GM18868 (cell line): ENCODE measurements around the gene PLEKHJ1.

Experiments
- ATAC-seq: cut with Tn5 transposase; IDR thresholded peaks from one replicate; pipeline ENCODE4 v1.9.1; 2021; ENCODE audit warnings: mild to moderate bottlenecking, moderate library complexity; ENCODE audit not compliant: unreplicated experiment

The PLEKHJ1 gene

DNA sequence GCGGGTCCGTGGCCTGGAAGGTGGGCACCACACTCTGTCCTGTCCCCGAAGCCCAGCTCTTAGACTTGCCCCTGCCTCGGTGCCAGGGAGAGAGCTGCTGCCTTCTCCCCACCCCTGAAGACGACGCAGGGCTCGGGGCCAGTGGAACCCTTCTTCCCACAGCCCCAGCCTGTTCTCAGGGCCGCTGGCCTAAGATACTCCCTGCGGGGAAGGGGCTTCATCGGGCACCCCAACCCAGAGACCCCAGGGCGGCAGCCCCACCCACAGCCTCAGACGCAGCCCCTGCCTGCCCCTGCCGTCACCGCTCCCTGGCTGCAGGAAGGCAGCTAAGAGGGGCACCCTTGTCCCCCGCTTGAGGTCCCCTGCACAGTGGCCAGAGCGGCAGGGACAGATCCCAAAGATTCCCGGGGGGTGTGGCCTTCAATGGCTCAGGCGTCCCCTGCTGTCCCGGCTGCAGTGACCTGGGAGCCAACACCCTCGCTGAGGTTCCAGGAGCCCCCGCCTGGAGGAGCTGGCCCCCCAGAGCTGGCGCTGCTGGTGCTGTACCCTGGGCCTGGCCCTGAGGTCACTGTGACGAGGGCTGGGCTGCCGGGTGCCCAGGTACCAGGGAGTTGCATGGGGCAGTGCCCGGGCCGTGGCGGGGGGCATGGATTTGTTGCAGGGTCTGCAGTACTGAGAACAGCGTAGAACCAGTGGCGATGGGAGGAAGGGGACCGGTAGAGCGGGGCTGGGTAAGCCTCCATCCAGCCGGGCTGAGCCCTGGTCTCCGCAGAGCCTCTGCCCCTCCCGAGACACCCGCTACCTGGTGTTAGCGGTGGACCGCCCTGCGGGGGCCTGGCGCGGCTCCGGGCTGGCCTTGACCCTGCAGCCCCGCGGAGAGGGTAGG, 14.0 kb upstream of the PLEKHJ1 start:
- no peak for ATAC-seq

- no peak for ATAC-seq
These were observed 13.1 kb upstream of the PLEKHJ1 start, which contains the start of gene AMH for GRCh38 chr19:2249010-2249866. Gene AMH, plus strand, starts transcription at chr19:2249323. Its CDS starts 10 bp downstream, at chr19:2249333.

DNA sequence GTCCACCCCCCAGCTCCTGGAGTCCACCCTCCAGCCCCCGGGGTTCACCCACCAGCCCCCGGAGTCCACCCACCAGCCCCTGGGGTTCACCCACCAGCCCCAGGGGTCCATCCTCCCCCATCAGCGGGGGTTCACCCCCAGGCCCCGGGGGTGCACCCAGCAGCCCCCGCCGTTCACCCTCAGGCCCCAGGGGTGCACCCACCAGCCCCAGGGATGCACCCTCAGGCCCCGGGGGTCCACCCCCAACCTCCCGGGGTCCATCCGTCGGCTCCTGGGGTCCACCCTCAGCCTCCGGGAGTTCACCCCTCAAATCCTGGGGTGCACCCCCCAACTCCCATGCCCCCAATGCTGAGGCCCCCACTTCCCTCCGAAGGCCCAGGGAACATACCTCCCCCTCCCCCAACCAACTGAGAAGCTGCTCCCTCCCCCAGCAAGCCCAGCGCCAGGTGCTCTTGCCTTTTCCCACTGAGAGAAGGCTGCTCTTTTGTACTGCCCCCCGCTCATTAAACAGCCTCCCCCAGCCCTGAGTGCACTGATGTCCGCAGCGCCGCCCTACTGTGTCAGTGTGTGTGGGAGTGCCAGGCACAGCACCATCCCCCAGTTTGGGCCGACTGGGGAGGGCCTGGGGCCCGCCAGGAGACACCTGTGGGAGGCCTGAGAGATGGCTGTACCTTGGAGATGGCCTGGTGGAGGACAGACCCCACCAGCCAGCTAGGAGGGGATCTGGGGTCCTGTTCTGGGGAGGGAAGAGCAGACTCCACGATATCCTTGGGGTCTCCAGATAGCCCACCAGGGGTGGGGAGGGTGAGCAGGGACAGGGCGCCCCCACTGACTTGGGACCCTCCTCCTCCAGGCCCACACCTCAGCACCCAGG, 12.2 kb upstream of the PLEKHJ1 start:
- no peak for ATAC-seq

- no peak for ATAC-seq
These were observed 11.4 kb upstream of the PLEKHJ1 start for GRCh38 chr19:2247433-2248101.

DNA sequence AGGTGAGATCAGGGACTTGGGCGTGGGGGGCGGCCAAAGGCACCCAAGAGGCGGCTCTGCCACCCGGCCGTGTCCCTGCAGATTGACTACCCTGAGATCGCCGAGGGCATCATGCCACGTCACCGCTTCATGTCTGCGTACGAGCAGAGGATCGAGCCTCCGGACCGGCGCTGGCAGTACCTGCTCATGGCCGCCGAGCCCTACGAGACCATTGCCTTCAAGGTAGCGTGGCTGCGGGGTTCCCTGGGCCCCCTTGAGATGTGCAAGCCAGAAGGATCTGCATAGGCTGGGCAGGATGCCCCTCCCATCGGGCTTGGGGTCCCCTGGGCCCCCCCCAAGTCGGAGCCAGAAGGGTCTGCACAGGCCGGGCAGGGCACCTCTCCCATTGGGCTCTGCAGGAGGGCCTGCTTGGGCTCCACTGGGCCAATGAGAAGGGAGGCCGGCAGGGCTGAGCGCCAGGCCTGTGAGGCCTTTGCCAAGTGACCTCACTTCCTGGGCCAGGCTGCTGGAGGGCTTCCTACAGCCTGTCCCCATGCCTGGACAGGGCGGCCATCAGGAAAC, 10.8 kb upstream of the PLEKHJ1 start:
- ATAC-seq, result no peak

- no peak for ATAC-seq
These were observed 10.0 kb upstream of the PLEKHJ1 start for GRCh38 chr19:2246014-2246620.

DNA sequence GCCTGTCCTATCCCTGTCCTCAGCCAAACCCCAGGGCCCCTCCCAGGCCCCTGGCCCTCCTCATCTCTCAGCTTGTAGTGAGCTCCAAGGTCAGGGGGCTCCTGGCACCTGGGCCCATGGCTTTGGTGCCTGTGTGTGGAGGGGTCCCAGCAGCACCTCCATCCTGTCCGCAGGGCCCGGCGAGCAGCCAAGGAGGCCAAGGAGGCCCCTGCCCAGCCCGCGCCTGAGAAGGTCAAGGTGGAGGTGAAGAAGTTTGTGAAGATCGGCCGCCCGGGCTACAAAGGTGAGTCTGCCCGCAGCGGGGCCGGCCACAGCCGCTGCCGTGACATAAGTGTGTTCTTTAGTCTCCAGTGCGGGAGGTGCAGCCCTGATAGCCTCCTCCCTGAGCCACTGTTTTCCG, 9.1 kb upstream of the PLEKHJ1 start:
- ATAC-seq, result no peak

GRCh38 chr19:2244486-2244885, 8.4 kb upstream of the PLEKHJ1 start:
- no peak for ATAC-seq

DNA sequence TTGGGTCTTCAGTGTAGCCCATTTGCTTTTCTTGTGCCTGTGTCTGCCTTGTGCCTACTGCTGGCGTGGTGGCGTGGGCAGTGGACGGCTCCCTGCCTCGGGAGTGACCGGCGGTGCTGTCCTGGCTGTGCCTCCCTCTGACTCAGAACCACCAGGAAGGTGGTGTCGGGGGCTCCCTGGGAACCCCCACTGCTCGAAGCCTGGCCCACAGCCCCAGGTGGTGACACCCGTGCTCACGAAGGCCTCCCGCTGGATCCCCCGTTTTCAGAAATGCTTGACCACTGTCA, 7.9 kb upstream of the PLEKHJ1 start:
- no peak for ATAC-seq

DNA sequence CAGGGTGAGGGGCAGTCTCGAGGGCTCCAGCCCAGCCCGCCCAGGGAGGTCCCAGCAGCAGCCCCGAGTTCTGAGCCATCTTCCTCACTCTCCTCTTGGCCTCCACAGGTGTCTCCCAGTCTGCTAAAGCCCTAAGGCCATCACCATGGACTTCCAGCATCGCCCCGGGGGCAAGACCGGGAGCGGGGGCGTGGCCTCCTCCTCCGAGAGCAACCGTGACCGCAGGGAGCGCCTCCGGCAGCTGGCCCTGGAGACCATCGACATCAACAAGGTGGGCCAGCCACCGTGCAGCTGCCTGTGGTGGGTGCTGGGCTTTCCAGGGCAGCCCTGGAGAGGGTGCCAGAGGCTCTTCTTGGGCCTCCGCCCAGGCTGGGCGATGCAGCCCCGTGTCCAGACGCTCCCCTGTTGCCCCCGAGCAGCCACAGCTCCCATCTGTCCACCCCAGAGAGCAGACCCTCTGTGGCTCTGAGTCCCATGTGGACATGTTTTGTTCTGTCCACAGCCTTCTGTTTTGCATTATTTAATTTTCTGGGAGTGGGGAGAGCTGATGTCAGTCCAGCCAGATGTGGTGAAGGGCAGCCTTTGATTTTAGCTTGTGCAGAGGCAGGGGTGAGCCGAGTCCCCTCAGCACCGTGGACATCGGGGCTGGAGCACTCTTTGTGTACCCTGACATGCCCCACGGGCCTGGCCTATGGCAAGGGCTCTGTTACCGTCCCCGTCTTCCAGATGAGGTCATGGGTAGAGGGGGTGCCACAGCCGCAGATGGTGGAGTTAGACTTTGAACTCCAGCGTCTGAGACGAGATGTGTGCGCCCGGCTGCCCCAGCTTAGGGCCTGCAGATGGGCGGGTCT, 7.4 kb upstream of the PLEKHJ1 start:
- no peak for ATAC-seq

DNA sequence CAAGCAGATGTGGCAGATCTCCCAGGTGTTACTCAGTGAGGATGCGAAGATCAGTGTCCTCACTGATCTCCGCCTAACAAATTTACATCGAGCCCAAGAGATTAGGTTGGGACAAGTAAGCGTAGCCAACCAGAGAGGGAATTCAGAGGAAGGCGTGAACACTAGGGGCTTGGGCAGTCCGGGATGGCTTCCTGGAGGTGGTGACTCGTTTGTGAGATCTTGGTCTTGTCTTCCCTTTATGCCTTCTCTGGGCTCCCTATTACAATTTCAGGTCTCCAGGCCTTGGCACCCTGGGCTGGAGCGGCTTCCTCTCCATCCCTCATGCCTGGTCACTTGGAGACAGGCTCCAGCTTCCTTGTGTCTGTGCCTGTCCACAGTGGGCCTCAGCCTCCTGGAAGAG, 6.7 kb upstream of the PLEKHJ1 start:
- no peak for ATAC-seq

DNA sequence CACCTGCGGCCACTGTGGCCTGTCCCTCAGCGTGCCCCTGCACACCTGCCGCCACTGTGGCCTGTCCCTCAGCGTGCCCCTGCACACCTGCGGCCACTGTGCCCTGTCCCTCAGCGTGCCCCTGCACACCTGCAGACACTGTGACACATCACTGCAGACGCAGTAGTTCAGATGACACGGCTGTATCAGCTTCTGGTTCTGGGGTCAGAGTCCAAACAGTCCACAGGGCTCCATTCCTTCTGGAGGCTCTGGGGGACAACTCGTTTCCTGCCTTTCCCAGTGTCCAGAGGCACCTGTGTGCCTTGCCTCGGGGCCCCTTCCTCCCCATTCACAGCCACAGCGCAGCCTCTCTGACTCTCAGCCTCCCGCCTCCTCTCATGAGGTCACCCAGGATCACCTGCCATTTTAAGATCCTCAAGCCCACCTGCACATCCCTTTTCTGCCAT, 6.0 kb upstream of the PLEKHJ1 start:
- ATAC-seq, result no peak

- no peak for ATAC-seq
These were observed 5.0 kb upstream of the PLEKHJ1 start for GRCh38 chr19:2240881-2241760.

DNA sequence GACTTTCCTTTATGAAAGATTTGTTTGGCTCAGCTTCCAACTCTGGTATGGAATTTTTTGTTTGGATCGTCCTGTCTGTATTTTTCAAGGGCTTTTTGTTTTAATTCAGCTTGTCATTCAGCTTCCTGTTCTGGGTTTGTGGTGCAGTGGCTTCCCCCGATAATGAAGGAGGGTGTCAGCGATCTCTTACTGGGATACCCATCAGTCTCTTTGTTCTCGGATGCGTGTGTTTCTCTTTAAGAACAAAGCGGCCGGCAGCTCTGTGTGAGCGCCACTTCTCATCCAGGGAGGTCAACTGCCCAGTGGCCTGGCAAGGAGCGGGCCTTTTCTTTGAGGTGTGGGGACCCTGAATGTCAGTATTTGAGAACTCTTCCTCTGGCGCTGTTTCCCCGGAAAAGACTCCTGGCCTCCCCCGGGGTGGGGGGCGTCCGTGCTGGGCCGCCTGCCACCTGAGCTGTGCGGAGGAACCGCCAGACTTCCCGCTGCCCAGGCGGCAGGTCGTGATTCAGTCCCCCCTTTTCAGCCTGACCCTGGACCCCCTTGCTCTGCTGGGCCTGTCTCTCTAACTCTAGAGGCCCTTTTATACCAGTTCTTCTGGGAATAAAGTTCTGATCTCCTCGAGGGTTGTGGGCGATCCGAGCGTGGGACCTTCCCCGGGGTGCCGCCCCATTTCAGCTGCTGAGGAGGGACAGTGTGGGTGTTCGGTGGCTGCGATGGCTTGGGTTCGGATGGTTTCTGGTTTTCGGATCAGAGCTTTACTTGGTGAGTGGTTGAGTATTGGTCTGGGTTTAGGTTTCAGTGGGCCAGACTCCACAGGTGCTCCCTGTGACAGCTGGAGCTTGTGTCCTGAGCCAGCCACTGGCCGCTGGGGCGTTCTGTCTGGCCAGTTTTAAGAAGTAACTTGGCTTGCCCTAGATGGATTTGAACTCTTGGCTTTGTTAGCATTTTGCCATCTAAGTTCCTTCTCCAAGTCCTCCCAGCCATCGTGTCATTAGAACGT, 3.9 kb upstream of the PLEKHJ1 start:
- no peak for ATAC-seq

GRCh38 chr19:2239173-2239572, 3.0 kb upstream of the PLEKHJ1 start:
- no peak for ATAC-seq

DNA sequence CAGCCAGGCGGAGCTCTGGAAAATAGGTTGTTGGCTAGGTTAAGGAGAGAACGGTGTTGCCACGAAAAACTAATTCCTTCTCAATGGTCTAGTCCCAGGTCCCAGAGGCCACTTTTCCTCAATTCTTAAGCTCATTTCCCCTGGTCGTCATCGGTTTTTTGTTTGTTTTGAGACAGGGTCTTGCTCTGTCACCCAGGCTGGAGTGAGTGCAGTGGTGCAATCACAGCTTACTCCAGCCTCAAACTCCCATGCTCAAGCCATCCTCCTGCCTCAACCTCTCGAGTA, 1.7 kb upstream of the PLEKHJ1 start:
- no peak for ATAC-seq
